HTERT RPE-1 (cell line): ENCODE results near the gene SC5D.

Experiments used
- in situ Hi-C: fragments of 300-500 bp; cut with MboI; formaldehyde crosslinking; loops from 4 replicates; pipeline ENCODE4 v1.14.3; 2020; ENCODE audit warnings: low sequenced_read_pairs

The SC5D gene

DNA sequence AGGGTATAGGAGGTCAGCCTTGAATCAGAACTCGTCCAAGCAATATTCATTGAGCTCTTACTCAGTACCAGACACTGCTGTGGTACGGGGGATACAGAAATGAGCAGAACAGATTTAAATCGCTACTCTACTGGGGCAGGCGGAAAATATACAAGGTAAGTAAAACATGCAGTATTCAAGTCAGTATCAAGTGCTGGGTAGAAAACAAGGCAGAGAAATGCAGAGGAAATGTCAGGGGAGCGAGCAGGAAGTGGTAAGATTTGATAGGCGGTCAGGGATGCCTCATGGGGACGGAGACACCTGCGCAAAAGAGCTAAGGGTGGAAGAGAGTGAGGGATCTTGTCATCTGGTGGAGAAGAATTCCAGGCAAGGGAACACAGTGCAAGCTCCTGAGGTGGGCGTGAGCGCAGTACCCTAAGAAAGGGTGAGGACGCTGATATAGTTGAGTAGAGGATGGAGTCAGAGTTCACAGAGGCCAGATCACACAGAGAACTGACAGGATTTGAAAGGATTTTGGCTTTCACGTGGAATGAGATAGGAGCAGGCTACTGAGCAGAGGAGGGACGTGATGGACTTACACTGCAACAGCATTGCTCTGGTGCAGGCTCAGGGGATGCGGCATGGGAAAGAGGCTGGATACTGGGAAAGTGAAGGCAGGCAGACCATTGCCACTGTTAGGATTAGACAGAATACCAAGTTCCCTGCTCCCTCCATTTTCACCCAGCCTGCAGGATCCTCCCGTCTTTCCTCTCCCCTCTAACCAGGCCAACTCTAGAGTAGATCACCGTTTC, 35.8 kb downstream of the SC5D start:
- in situ Hi-C loops = no loop called here

- in situ Hi-C loops = no loop called here
Measured at GRCh38 chr11:121328967-121329679, 36.6 kb downstream of the SC5D start.

DNA sequence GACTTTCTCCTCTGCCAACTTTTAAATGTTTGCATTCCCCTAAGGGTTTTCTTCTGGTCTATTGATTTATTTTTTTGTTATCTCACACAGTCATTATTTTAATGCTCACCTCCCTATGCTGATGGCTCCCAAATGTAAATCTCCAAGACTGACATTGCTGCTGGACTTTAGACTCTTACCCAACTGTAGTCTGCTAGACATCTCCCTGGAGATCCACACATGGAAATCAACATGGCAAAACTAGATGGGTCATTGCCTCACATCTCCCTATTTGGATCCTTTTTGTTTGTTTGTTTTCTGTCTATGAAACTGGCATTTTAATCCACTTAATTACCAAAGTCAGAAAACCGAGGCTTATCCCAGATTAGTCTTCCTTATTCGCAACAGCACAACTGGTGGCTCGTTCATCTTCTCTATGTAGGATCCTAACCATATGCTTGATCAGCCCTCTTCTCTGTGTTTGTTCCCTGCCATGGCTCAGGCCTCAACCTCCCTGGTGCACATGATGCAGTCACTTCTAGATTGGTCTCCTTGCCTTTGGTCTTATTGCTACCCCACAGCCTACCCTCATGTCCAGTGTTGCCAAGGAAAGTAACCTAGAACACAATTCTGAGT, 37.3 kb downstream of the SC5D start:
- in situ Hi-C loops = no loop called here

GRCh38 chr11:121330614-121331435, 38.3 kb downstream of the SC5D start:
- in situ Hi-C loops = no loop called here

- in situ Hi-C loops = no loop called here
Measured at GRCh38 chr11:121334973-121335710, 42.6 kb downstream of the SC5D start.

- in situ Hi-C loops = no loop called here
Measured at GRCh38 chr11:121336279-121336937, 43.8 kb downstream of the SC5D start.

GRCh38 chr11:121337078-121337477, 44.5 kb downstream of the SC5D start:
- in situ Hi-C loops = no loop called here

GRCh38 chr11:121337740-121338272, 45.2 kb downstream of the SC5D start:
- in situ Hi-C loops = no loop called here

DNA sequence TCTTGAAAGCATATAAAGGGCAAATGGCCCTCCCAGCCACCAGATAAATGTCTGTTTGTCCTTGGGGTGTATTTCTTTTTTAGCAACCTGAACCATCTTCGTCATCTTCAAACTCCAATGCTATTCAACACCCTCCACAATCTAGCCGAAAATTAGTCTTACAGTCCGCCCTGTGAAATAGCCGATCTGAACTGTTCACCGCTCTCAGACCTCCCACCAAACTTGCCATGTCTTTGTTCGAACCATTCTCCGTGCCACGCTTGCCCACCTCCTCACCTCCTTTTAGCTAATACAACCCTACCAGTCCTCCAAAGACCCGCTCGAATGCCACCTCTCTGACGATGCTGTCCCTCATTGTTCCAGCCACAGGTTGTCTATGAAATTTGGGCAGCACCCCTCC, 46.0 kb downstream of the SC5D start:
- in situ Hi-C loops = no loop called here

DNA sequence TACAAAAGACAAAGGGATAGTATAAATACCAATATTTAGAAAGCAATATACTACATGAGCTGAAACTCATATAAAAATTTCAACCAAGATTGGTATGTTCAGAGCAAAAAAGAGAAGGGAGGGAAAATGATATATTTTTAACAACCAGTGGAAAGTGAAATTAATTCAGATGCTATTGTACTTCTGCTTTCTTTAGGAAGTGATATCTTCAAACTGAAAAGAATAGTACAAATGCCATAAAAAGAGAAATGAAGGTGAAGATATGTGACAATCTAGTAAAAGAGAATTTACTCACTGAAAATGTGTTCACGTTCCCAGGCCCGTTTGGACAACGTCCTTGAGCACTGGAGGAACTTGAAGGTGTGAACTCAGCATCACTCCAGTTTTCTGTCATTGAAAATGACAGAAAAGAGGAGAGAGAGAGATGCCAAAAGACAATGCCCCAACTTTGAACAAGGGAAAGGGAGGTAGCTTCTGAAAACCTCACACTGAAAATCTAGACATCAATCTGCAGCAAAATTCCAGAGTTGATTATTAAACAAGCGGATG, 47.5 kb downstream of the SC5D start:
- in situ Hi-C loops = no loop called here

DNA sequence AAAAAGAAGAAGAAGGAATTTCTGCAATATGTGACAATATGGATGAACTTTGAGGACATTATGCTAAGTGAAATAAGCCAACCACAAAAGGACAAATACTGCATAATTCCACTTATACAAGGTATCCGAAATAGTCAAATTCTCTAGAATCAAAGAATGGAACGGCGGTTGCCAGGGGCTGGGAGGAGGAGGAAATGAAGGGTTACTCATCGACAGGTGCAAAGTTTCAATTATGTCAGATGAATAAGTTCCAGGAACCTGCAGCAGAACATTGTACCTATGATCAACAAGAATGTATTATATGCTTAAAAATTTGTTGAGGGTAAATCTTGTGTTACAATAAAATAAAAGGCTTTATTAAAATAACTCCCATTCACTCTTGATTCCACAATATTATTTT, 49.0 kb downstream of the SC5D start:
- in situ Hi-C loops = no loop called here

DNA sequence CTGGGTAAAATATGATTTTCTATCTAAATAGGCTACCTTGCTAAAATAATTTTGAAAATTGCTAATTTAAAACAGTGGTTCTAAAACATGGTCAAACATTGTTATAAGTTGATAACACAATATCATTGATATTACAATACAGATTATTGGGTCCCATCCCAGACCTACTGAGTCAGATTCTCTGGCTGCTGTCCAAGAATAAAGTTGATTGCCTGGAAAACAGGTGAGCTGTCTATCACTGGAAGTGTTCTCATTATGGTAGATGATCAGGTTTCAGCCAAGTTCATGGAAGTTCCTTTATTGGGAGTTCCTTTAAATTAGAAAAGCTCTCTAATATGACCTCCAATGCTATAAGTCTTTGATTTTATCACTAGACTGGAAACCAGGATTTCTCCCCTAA, 52.3 kb downstream of the SC5D start:
- in situ Hi-C loops = no loop called here

DNA sequence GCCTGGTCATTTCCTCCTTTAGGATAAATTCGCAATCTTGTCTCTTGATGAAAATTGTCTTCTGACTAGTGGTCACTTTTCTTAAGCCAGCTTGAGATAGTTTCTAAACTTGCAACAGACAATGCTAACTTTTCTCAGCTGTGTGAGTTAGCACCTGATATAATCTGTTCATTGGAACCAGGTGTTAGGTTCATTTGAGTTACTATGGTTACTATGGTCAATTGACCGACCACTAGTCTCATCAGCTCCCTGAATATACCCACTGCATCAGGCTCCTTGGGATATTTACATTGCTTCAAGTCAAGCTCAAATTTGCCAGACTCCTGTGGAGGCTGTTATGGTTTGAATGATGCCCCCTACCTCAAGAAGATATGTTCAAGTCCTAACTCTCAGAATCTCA, 54.5 kb downstream of the SC5D start:
- in situ Hi-C loops = no loop called here

DNA sequence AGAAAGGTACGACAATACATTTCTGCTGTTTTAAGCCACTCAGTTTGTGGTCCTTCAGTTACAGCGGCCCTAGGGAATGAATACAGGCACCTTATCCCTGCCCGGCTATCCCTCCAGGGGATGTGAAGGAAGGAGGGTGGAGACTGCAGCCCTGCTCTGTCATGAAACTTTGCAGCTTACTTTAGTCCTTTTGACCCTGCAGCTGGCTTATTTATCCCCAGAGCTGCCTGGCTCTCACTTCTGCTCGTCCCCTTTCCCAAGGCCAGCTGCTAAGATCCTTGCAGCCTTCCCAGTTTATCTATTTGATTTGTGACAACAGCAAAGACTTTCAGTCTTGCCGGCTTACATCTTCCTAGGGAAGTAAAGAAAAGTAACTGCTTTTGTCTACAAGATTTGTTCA, 55.2 kb downstream of the SC5D start:
- in situ Hi-C loops = no loop called here

- in situ Hi-C loops = no loop called here
Measured at GRCh38 chr11:121348220-121348875, 55.8 kb downstream of the SC5D start.

DNA sequence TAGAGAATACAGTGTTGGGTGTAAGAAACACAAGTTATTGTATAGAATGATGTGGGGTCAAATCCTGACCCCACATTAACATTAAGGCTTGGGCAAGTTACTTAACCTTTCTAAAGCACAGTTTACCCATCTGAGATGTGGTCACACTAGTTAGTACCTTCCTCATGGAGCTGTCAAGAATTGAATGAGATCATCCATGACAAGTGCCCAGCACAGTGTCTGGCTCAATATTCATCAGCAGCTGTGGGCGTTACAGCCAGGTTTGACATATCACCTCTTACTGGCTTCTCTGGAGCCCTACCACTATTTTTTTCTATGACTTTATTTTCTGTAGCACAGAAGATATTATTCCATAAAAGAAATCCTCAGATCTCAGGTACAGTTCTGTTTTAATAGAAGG, 57.2 kb downstream of the SC5D start:
- in situ Hi-C loops = no loop called here

DNA sequence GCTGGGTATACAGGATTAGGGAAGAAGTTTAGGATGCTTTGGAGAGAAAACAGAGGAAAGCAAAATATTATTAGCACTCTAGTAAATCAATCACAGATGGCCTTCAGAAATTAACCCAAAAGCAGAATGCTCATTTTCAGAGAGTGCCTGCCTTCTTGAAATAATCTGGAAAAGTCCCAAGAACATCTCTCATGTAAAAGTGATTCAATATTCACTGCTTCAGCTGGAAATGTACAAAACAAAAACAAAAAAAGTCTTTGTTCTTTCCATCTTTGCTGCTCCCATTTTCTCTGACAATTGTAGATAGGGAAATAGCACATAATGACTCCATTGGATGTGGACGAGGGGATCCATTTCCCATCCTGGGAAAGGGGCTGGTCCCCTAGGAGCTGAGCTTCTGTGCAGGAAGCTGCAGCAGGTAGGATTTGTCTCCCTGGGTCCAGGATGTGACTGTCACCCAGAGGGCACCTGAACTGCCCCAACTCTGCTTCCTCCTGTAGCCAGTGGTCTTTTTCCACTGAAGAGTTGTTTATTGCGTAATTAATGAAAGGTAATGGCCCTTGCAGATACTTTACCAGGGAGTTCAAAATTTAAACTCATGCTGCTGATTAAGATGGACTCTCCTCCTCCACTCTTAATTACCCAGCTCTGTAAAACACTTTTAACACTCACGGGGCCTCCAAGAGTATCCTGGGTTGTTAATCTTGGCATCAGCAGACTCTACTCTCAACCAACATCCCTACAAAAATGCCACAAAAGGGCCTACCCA, 57.9 kb downstream of the SC5D start:
- in situ Hi-C loops = no loop called here

DNA sequence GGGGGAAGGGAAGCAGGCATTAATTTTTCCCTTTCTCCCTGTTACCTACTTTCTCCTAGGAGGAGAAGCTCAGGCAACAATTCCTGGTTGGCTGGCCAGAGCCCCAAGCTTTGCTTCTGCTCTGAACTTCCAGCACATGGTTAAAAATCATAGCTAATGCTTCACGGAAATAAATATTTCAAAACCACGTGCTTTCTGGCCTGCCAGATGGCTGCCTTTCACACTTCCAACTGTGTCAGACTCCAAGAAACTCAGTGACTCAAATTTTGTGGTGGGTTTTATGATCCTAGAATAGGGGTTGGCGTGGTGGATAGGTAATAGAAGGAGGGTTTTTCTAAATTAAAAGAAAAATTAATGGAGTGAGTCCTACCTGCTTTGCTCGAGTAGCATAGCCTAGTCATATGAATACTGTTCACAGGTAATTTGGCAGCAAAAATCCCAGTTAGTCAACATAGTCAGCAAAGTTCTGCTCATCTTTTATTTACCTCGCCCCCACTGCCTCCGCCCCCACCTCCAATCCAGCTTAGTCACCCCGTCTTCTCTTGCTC, 58.6 kb downstream of the SC5D start:
- in situ Hi-C loops = no loop called here
